AG04450 (cell line): ENCODE measurements around the gene CAMK4. TPM values are rescaled to one million over a fixed set of nuclear protein-coding genes. Genes with fewer than 3 reads are reported as not detected.
A peak's percentile ranks its signal among the peaks of the same experiment; 100 is the strongest.

ENCODE experiments used
- CTCF ChIA-PET: fragments of 300-600, 350-600 bp; formaldehyde crosslinking; extraction: SDS; loops from one replicate; lab custom pipeline; 2022; ENCODE audit warnings: antibody characterized with exemption, inconsistent platforms; lab: Charles Lee
- POLR2A ChIA-PET: fragments of 350-600 bp; formaldehyde crosslinking; extraction: SDS; loops from one replicate; lab custom pipeline; 2021; ENCODE audit warnings: antibody characterized with exemption, inconsistent platforms; lab: Yijun Ruan, JAX
- DNase-seq: peaks from one replicate; pipeline ENCODE4 v3.0.0-alpha.2; 2011; ENCODE audit warnings: low read depth, low spot score
- H3K27ac ChIP-seq: one replicate; pipeline ENCODE4 v1.5.1; 2012; ENCODE audit warnings: low read depth, low read length, control low read depth
- H3K27me3 ChIP-seq: one replicate; pipeline ENCODE4 v1.6.0; 2012; ENCODE audit warnings: low read length; ENCODE audit not compliant: control insufficient read depth, insufficient read depth
- H3K4me3 ChIP-seq: 2 replicates; pipeline ENCODE4 v1.5.1; 2011; ENCODE audit warnings: mild to moderate bottlenecking, low read depth, low read length, control low read depth
- H3K9me3 ChIP-seq: 2 replicates; pipeline ENCODE4 v1.5.1; 2012; ENCODE audit warnings: low read length; ENCODE audit not compliant: control insufficient read depth, insufficient read depth
- polyA plus RNA-seq: library from polyadenylated mRNA; depleted of rRNA; stranded (reverse); fragments of >200 nt; gene quantifications from 2 replicates; pipeline ENCODE4 v1.2.3, GENCODE V29; 2011
- TF ChIP-seq, protein P1 (sequence below): IDR thresholded peaks from 2 replicates; pipeline ENCODE4 v1.5.1; 2011; ENCODE audit warnings: low read depth, low read length, control low read depth, inconsistent platforms

CAMK4 gene
- polyA plus RNA-seq, 1 experiment: 3.2 TPM

DNA sequence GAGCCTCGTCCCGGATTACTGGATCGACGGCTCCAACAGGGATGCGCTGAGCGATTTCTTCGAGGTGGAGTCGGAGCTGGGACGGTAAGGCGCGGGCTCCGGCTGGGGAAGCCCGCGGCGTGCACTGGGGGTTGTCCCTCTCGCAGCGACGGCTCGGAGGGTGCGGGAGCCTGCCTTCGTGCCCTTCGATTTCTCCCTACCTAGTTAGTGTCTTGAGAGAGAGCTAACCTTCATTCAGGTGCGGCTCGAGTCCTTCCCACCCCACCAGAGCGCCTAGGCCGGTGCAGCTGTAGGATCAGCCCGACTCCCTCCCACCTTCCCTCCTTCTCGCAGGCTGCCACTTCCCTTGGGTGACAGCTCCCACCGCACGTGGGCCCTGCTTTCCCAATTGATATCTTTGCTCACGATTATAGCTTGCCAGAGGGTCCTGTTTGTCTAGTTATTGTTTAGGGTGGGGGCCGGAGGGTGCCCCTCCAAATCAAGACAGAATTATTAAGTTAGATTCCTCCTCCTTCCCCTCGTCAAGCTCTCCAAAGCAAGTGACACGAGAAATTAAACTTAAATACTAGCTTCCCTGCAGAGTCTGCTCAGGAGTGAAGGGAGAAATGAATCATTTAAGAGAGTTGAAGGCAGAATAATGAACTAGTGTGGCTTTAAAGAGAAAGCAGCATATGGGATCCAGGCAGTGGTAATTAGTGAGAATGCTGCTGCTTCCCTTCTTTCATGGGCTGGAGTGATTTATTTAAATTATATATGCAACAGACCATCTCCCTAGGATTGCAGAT is 569 bp downstream of the CAMK4 start:
- H3K9me3 ChIP-seq: no peaks in the 10 kb centered on the region
- DNase-seq: no peak
- TF ChIP-seq, protein P1, sequence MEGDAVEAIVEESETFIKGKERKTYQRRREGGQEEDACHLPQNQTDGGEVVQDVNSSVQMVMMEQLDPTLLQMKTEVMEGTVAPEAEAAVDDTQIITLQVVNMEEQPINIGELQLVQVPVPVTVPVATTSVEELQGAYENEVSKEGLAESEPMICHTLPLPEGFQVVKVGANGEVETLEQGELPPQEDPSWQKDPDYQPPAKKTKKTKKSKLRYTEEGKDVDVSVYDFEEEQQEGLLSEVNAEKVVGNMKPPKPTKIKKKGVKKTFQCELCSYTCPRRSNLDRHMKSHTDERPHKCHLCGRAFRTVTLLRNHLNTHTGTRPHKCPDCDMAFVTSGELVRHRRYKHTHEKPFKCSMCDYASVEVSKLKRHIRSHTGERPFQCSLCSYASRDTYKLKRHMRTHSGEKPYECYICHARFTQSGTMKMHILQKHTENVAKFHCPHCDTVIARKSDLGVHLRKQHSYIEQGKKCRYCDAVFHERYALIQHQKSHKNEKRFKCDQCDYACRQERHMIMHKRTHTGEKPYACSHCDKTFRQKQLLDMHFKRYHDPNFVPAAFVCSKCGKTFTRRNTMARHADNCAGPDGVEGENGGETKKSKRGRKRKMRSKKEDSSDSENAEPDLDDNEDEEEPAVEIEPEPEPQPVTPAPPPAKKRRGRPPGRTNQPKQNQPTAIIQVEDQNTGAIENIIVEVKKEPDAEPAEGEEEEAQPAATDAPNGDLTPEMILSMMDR: no peak
- H3K27me3 ChIP-seq: no peaks in the 10 kb centered on the region
- H3K27ac ChIP-seq: no peak overlapping the region
- ChIA-PET CTCF (no interaction called here), POLR2A (no interaction called here)
- peak overlapping the region; percentile 70 for H3K4me3 ChIP-seq

- CTCF ChIA-PET: no interaction called here
- no peaks in the 10 kb centered on the region for H3K9me3 ChIP-seq
- DNase-seq: no peak
- TF ChIP-seq, protein P1: no peak
- no peak overlapping the region for H3K27ac ChIP-seq
- POLR2A ChIA-PET: no interaction called here
- H3K27me3 ChIP-seq: no peaks in the 10 kb centered on the region
- no peak overlapping the region for H3K4me3 ChIP-seq
Measured at GRCh38 chr5:111225926-111226325, 1.7 kb downstream of the CAMK4 start.

DNA sequence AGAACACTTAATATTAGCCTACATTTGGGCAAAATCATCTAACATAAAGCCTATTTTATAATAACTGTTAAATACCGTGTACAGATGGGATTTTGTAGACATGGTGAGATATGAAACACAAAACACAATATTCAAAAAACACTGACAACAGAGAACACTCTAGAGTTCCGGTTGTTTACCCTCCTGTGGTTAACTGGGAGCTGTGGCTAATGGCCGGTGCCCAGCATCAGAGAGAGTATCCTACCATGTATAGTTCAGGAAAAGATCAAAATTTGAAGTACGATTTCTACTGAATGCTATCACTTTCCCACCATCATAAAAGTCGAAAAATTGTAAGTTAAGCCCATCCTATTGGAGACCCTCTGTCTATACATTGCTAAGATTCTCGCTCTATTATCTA is 2.4 kb downstream of the CAMK4 start:
- Histone ChIP-seq H3K27me3 (no peaks in the 10 kb centered on the region), H3K4me3 (no peak overlapping the region), H3K27ac (no peak overlapping the region), H3K9me3 (no peaks in the 10 kb centered on the region)
- ChIA-PET POLR2A (no interaction called here), CTCF (no interaction called here)
- TF ChIP-seq, protein P1: no peak
- DNase-seq: no peak

- no peak for DNase-seq
- no peaks in the 10 kb centered on the region for H3K27me3 ChIP-seq
- H3K9me3 ChIP-seq: no peaks in the 10 kb centered on the region
- CTCF ChIA-PET: no interaction called here
- POLR2A ChIA-PET: no interaction called here
- H3K4me3 ChIP-seq: no peak overlapping the region
- H3K27ac ChIP-seq: no peak overlapping the region
- TF ChIP-seq, protein P1: no peak
Measured at GRCh38 chr5:111227226-111227782, 3.1 kb downstream of the CAMK4 start.

- ChIA-PET POLR2A (no interaction called here), CTCF (no interaction called here)
- H3K27me3 ChIP-seq: no peaks in the 10 kb centered on the region
- H3K27ac ChIP-seq: no peak overlapping the region
- no peak overlapping the region for H3K4me3 ChIP-seq
- TF ChIP-seq, protein P1: no peak
- no peak for DNase-seq
- H3K9me3 ChIP-seq: no peaks in the 10 kb centered on the region
Measured at GRCh38 chr5:111227801-111228200, 3.6 kb downstream of the CAMK4 start.
